CD4-positive, alpha-beta T cell treated with Interleukin-17A for 1 hour (primary cell): ENCODE measurements around the gene S1PR5.

Source experiments
- DNase-seq: peaks from one replicate; pipeline ENCODE4 v3.0.0-alpha.2; 2020

S1PR5 gene

DNA sequence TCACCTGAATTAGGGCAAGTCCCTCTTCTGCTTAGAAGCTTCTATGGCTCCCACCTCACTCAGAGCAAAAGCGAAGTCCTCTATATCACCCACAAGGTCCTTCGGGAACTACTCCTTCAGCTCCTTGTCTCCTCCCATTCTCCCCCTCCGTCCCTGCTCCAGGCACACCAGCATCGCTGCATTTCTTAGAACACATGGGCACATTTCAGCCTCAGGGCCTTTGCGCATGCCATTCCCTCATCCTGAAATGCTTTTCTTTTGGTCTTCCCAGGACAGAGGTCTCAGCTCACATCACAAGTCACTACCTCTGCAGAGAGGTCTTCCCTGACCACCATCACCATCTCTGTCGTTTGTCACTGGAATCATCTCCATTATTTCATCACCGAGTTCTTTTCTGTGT lies 4.0 kb downstream of the S1PR5 start:
- no peak for DNase-seq

DNA sequence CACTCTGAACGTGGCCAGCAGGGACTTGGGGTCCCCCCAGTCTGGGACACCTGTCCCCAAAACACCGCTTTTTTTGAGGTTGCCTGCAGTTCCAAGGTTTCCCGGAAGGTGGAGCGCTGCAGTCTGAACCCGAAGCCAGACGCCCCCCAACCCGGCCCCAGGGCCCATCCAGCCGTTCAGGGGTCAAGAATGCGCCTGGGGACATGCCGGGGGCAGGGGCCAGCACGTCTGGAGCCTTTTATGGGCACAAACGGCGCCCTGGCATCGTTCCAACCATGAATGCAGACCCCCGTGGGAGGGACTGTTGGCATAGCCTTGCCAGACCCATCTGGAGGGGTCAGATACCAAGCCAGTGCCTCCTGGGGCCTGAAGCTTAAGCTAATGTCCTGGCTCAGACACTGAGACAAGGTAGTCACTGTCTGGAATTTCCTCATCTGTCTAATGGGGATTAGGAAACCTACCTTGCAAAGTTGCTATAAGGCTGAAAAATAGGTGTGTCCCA lies 6.9 kb downstream of the S1PR5 start:
- DNase-seq = peak; percentile 69

- no peak for DNase-seq
Observed at GRCh38 chr19:10508707-10509106, 8.5 kb downstream of the S1PR5 start.

DNA sequence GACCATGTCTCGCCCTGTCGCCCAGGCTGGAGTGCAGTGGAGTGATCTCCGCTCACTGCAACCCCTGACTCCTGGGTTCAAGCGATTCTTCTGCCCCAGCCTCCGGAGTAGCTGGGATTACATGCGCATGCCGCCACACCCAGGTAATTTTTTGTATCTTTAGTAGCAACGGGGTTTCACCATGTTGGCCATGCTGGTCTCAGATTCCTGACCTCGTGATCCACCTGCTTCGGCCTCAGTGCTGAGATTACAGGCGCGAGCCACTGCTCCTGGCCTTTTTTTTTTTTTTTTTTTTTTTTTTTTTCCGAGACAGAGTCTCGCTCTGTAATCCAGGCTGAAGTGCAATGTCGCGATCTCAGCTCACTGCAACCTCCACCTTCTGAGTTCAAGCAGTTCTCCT lies 9.2 kb downstream of the S1PR5 start:
- no peak for DNase-seq

- peak; percentile 86 for DNase-seq
Observed at GRCh38 chr19:10505583-10506229, 11.5 kb downstream of the S1PR5 start.

DNA sequence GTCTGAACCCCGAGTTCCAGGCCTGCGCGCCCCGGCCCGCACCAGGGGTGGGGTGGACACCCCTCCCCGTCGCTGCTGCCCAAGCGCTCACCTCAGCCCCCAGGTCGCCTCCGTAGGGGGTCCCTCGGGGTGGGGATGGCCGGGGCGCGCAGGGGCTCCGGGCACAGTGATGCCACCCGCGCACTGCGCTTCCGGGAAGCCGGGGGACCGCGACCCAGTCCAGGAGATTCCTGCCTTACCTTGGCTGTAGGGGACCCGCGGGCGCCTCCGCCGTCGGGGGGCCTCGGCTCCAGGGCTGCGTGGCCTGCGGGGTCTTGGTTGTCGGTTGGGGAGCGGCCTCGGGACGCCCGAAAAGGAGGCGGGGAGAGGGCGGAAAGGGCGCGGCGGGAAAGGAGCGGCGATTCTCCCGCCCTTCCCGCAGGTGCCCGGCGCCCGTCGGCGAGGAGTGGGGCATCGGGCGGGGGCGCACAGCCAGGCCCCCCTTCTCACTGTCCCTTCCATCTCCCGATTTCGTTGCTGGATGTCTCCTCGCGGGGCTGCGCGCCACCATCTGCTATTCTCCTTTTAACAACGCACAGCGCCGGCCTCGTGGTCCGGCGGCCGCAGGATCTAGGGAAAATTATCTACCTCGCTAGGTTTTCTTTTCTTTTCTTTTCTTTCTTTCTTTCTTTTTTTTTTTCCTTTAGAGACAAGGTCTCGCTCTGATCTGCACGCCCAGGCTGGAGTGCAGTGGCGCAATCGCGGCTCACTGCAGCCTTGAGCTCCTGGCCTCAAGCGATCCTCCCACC lies 14.1 kb downstream of the S1PR5 start, which contains the start of gene KEAP1:
TSS of gene KEAP1 (minus strand) at position 355 of the 788 bp plus-strand sequence. CDS start 3,323 bp downstream, outside the sequence.
- DNase-seq = peak; percentile 30

DNA sequence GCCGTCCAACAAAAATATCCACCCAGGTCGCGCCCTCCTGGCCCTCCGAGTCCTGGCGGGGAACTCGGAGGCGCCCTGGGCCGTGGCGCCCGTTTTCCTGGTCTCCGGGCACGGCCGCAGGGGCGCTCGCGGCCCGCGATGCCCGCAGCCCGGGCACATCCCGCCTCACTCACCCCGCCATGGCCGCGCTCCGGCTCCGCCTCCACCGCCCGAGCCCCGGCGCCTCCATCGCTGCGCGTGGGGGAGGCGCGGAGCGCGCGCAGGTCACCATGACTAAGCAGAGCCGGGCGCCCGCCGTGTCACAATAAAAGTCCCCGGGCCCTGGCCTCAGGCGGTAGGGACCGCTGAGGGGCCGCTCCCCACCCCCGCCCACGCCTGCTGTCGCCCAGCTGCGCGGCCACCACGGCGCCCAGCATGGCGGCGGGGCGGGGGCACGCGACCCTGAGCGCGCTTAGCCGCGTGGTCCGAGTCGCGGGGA lies 14.7 kb downstream of the S1PR5 start:
- peak; percentile 91 for DNase-seq

DNA sequence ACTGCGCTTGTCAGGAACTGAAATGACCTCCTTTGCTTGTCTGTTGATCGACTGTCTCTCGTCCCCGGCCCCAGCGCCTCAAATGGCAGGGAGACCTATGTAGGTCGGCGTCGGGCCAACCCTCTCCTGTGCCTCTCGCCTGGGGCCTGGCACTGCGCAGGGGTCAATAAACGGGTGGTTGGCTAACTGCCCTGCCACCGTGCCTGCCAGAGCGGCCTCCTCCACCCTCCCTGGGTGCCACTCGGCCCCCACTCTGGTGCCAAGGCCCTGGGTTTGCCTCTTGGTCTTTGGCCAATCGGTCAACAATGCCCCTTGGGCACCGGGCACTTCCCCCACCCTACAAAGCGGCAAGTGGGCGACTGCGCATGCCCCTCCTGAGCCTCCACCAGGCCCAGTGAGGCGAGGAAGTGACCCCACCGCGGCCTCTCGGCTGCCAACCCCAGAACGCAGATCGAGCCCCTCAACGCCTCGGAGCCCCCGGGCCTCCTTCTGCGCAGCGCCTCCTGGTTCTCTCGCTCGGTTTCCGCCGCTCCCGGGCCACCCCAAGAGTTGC lies 15.2 kb downstream of the S1PR5 start:
- peak; percentile 44 for DNase-seq

GRCh38 chr19:10500247-10500592 lies 17.0 kb downstream of the S1PR5 start:
- no peak for DNase-seq

DNA sequence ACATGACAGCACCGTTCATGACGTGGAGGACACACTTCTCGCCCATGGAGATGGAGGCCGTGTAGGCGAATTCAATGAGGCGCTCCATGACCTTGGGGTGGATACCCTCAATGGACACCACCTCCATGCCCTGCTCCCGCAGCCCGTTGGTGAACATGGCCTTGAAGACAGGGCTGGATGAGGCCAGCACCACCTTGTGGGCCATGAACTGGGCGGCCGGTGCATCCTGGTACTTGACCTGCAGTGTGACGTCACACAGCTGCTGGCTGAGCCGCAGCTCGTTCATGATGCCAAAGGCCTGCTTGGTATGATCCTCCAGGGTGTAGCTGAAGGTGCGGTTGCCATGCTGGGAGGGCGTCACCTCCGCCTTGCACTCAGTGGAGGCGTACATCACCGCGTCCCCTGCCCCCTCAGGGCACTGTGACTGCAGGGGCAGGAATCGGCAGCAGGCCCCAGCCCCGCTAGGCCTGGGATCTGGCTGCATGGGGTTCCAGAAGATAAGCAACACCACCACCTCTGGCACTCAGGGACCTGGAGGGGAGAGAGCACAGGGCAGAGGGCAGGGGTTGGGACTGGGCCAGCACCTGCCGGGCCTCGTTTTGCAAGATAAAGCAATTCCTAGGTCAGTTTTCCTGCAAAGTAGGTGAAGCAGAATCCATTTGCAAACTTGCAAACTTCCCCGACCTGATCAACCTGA lies 17.5 kb downstream of the S1PR5 start:
- no peak for DNase-seq

DNA sequence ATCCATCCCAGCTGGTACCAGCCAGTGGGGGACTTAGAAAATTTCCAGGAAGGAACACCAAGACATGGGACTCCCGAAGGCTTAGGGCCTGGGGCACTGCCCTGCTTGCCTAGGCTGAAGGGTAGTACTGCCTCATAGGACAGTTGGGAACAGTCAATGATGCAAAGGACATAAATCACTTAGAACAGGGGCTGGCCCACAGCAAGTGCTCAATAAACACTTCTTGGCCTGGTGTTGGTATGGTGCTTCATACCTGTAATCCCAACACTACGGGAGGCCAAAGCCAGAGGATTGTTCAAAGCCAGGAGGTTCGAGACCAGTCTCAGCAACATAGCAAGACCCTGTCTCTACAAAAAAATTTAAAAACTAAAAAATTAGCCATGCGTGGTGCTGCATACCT lies 19.9 kb downstream of the S1PR5 start:
- no peak for DNase-seq

GRCh38 chr19:10491472-10492047 lies 25.7 kb downstream of the S1PR5 start:
- no peak for DNase-seq

DNA sequence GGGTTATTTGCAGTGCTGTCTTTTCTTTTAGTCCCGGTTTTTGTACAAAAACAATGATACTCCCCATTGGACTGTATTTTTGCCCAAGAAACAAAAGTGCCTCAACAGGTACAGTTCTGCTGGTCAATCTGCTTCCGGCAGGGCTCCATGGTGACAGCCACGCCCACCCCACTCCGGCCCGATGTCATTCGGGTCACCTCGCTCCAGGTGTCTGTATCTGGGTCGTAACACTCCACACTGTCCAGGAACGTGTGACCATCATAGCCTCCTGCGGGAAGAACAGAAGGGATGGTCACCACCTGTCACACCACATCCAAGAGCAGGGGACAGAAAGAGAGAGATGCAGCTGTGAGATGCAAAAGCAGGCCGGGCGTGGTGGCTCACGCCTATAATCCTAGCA lies 30.7 kb downstream of the S1PR5 start:
- no peak for DNase-seq

DNA sequence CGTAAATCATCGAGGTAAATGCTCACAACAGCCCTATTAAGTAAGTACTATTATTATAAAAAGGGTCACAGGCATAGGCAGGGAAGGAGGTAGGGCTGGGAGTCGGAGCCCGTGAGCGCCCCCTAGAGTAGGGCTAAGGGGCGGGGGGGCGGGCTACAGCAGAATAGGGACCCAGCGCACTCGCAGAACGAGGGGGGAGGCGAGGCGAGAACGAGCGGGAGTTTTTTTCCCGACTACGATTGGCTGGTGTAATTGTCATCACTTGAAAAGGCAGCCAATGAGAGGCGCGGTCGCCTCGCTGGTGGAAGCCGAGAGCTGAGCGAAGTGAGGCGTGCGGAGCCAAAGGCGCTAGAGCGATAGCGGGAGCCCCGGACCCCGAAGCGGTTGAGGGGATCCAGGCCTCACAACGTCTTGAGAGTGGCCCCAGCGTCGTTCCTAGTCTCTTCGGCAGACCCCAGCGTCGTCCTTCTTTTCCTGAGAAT lies 38.3 kb downstream of the S1PR5 start:
- DNase-seq = peak; percentile 96

- DNase-seq = no peak
Observed at GRCh38 chr19:10478476-10478875, 38.8 kb downstream of the S1PR5 start.

GRCh38 chr19:10474962-10475451 lies 42.2 kb downstream of the S1PR5 start:
- DNase-seq = no peak

DNA sequence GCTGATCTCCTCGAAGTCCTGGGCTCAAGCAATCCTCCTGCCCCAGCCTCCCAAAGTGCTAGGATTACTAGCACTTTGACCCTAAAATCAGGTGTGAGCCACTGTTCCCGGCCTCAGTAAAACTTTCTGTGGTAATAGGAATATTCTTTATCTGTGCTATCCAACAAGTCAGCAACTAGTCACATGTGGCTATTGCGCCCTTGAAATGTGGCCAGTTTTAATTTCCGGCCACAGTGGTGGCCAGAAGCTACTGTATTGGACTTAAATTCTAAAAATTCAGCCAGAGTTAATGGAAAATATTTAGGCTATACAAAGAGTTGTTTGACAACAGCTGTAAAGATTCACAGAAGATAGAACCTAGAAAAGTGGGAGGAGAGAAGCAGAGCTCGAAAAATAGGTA lies 44.1 kb downstream of the S1PR5 start:
- no peak for DNase-seq

- DNase-seq = peak; percentile 59
Observed at GRCh38 chr19:10471909-10472308, 45.3 kb downstream of the S1PR5 start.

DNA sequence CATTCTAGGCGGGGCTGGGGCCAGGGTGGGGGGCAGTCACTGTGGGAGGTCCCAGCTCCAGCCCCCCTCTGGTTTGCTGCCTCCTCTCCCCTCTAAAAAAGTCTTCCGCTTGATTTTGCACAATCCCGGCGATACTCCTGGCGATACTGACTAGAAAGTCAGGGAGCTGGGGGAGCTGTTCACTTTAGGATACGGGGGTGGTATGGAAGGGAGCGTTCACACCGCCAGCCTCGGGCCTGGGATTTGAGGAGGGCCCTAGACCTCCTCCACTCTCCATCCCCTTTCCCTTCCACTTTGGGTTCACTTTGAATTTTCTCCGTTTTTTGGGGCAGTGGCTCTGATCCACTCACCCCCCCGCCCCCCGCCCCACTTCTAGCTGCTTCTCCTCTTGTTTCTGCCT lies 49.1 kb downstream of the S1PR5 start:
- DNase-seq = no peak

DNA sequence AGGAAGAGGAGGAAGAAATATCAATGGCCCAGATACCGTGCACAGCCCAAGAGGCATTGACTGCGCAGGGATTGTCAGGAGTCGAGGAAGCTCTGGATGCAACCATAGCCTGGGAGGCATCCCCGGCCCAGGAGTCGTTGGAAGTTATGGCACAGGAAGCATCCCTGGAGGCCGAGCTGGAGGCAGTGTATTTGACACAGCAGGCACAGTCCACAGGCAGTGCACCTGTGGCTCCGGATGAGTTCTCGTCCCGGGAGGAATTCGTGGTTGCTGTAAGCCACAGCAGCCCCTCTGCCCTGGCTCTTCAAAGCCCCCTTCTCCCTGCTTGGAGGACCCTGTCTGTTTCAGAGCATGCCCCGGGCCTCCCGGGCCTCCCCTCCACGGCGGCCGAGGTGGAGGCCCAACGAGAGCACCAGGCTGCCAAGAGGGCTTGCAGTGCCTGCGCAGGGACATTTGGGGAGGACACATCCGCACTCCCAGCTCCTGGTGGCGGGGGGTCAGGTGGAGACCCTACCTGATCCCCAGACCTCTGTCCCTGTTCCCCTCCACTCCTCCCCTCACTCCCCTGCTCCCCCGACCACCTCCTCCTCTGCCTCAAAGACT lies 50.0 kb downstream of the S1PR5 start:
- DNase-seq = no peak

- no peak for DNase-seq
Observed at GRCh38 chr19:10464456-10464855, 52.8 kb downstream of the S1PR5 start.
